ENCODE measurements around the gene FAM180B. TPM values are rescaled to one million over a fixed set of nuclear protein-coding genes. Genes with fewer than 3 reads are reported as not detected.

FAM180B gene
- total RNA-seq, 1 donor: not detected

DNA sequence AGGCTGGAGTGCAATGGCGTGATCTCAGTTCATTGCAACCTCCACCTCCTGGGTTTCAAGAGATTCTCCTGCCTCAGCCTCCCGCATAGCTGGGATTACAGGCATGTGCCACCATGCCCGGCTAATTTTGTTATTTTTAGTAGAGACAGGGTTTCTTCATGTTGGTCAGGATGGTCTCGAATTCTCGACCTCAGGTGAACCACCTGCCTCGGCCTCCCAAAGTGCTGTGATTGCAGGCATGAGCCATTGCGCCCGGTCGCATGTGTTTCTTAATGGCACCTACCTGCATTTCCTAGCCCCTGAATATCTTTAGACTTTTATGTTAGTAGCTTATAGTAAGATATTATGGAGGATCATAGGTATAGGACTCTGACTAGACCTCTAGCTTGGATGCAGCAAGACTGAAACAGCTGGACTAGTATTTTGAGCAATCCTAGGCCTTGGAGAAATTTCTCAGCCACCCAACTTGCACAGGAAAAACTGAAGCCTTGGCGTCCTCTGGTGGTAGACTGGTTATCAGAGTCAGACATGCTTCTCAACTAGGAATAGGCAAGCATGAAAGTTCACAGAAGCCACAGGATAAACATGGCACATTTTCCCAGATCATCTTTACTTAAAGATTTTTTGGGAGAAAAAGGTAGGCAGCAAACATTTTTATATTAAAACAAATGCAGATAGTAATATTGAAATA is 30.4 kb downstream of the FAM180B start:
- Histone ChIP-seq H3K4me1 (ENCODE audit: insufficient read depth, low read length) (peaks cover 15% of the 10 kb centered on the region), H3K79me2 (ENCODE audit: insufficient read depth, low read length) (no peaks in the 10 kb centered on the region), H3K4me3 (ENCODE audit: insufficient read depth, low read length) (no peak overlapping the region), H3K27ac (ENCODE audit: low read depth, low read length) (peak overlapping the region; percentile 6), H4K20me1 (ENCODE audit: insufficient read depth, low read length) (no peaks in the 10 kb centered on the region), H3K9me3 (ENCODE audit: low read depth, low read length) (no peaks in the 10 kb centered on the region), H3K27me3 (ENCODE audit: insufficient read depth, low read length) (no peaks in the 10 kb centered on the region), H3K4me2 (ENCODE audit: insufficient read depth, low read length) (peak overlapping the region; percentile 34), H2AFZ (ENCODE audit: low read length) (no peak overlapping the region), H3K36me3 (ENCODE audit: insufficient read depth, low read length) (peaks cover 25% of the 10 kb centered on the region)
- DNase-seq (ENCODE audit: insufficient read length, low spot score, missing footprints): no peak
- TF ChIP-seq, protein P1, sequence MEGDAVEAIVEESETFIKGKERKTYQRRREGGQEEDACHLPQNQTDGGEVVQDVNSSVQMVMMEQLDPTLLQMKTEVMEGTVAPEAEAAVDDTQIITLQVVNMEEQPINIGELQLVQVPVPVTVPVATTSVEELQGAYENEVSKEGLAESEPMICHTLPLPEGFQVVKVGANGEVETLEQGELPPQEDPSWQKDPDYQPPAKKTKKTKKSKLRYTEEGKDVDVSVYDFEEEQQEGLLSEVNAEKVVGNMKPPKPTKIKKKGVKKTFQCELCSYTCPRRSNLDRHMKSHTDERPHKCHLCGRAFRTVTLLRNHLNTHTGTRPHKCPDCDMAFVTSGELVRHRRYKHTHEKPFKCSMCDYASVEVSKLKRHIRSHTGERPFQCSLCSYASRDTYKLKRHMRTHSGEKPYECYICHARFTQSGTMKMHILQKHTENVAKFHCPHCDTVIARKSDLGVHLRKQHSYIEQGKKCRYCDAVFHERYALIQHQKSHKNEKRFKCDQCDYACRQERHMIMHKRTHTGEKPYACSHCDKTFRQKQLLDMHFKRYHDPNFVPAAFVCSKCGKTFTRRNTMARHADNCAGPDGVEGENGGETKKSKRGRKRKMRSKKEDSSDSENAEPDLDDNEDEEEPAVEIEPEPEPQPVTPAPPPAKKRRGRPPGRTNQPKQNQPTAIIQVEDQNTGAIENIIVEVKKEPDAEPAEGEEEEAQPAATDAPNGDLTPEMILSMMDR (IDR thresholded peaks at IDR 0.05; ENCODE audit: extremely low read depth, low read depth, low read length): peak; percentile 98

GRCh38 chr11:47617417-47617809 is 30.9 kb downstream of the FAM180B start:
- Histone ChIP-seq H3K79me2 (ENCODE audit: insufficient read depth, low read length) (no peaks in the 10 kb centered on the region), H3K9me3 (ENCODE audit: low read depth, low read length) (no peaks in the 10 kb centered on the region), H2AFZ (ENCODE audit: low read length) (no peak overlapping the region), H4K20me1 (ENCODE audit: insufficient read depth, low read length) (no peaks in the 10 kb centered on the region), H3K36me3 (ENCODE audit: insufficient read depth, low read length) (peaks cover 30% of the 10 kb centered on the region), H3K4me2 (ENCODE audit: insufficient read depth, low read length) (peak overlapping the region; percentile 34), H3K4me3 (ENCODE audit: insufficient read depth, low read length) (no peak overlapping the region), H3K27ac (ENCODE audit: low read depth, low read length) (peak overlapping the region; percentile 6), H3K27me3 (ENCODE audit: insufficient read depth, low read length) (no peaks in the 10 kb centered on the region), H3K4me1 (ENCODE audit: insufficient read depth, low read length) (peaks cover 15% of the 10 kb centered on the region)
- no peak for DNase-seq (ENCODE audit: insufficient read length, low spot score, missing footprints)
- TF ChIP-seq, protein P1 (IDR thresholded peaks at IDR 0.05; ENCODE audit: extremely low read depth, low read depth, low read length): no peak

DNA sequence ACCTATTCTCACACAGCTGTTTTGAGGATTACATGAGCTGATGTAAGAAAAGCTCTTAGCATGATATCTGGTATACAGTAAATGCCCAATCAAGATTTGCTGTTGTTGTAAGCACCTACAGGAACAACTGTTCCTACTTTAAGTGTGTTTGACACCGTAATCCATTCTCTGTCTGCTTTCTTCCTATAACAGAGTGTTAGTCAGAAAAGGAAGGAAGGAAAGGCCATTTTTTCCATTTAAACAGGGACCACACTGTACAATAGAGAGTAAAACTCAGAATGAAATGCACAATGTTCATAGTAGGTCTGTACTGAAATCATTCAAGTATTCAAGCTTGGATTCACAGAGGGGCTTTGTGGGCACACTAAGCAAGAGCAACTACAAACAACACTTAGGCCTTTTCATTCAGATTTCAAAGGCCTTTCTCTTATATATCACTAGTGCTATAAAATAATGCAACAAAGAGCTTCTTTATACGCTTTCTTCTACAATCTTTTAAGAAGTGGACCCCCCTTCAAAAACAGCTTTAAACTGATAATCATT is 34.4 kb downstream of the FAM180B start:
- Histone ChIP-seq H3K4me1 (ENCODE audit: insufficient read depth, low read length) (peaks cover 15% of the 10 kb centered on the region), H3K4me3 (ENCODE audit: insufficient read depth, low read length) (no peak overlapping the region), H3K27me3 (ENCODE audit: insufficient read depth, low read length) (no peaks in the 10 kb centered on the region), H3K79me2 (ENCODE audit: insufficient read depth, low read length) (no peaks in the 10 kb centered on the region), H2AFZ (ENCODE audit: low read length) (no peak overlapping the region), H3K36me3 (ENCODE audit: insufficient read depth, low read length) (peaks cover 47% of the 10 kb centered on the region), H3K4me2 (ENCODE audit: insufficient read depth, low read length) (no peak overlapping the region), H4K20me1 (ENCODE audit: insufficient read depth, low read length) (no peaks in the 10 kb centered on the region), H3K9me3 (ENCODE audit: low read depth, low read length) (no peaks in the 10 kb centered on the region), H3K27ac (ENCODE audit: low read depth, low read length) (no peak overlapping the region)
- no peak for DNase-seq (ENCODE audit: insufficient read length, low spot score, missing footprints)
- TF ChIP-seq, protein P1 (IDR thresholded peaks at IDR 0.05; ENCODE audit: extremely low read depth, low read depth, low read length): no peak

GRCh38 chr11:47626234-47626633 is 39.8 kb downstream of the FAM180B start:
- H3K4me1 ChIP-seq (ENCODE audit: insufficient read depth, low read length): no peaks in the 10 kb centered on the region
- TF ChIP-seq, protein P1 (IDR thresholded peaks at IDR 0.05; ENCODE audit: extremely low read depth, low read depth, low read length): no peak
- no peak overlapping the region for H3K4me2 ChIP-seq (ENCODE audit: insufficient read depth, low read length)
- no peak overlapping the region for H3K27ac ChIP-seq (ENCODE audit: low read depth, low read length)
- H3K4me3 ChIP-seq (ENCODE audit: insufficient read depth, low read length): no peak overlapping the region
- H3K79me2 ChIP-seq (ENCODE audit: insufficient read depth, low read length): peaks cover 5% of the 10 kb centered on the region
- peaks cover 4% of the 10 kb centered on the region for H4K20me1 ChIP-seq (ENCODE audit: insufficient read depth, low read length)
- DNase-seq (ENCODE audit: insufficient read length, low spot score, missing footprints): no peak
- H3K9me3 ChIP-seq (ENCODE audit: low read depth, low read length): no peaks in the 10 kb centered on the region
- peaks cover 73% of the 10 kb centered on the region for H3K36me3 ChIP-seq (ENCODE audit: insufficient read depth, low read length)
- H2AFZ ChIP-seq (ENCODE audit: low read length): no peak overlapping the region
- H3K27me3 ChIP-seq (ENCODE audit: insufficient read depth, low read length): no peaks in the 10 kb centered on the region

Data from osteoblast (primary cell).